Smooth muscle cell of trachea (primary cell): ENCODE results near the gene FBXO4. TPM values are rescaled to one million over a fixed set of nuclear protein-coding genes. Genes with fewer than 3 reads are reported as not detected.

Experiments used
- total RNA-seq: library from RNA; depleted of rRNA; stranded (reverse); fragments of >200 nt; gene quantifications from 2 replicates; pipeline ENCODE4 v1.2.1, GENCODE V29; 2014

Gene FBXO4, protein sequence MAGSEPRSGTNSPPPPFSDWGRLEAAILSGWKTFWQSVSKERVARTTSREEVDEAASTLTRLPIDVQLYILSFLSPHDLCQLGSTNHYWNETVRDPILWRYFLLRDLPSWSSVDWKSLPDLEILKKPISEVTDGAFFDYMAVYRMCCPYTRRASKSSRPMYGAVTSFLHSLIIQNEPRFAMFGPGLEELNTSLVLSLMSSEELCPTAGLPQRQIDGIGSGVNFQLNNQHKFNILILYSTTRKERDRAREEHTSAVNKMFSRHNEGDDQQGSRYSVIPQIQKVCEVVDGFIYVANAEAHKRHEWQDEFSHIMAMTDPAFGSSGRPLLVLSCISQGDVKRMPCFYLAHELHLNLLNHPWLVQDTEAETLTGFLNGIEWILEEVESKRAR
- 8.1 and 17.5 TPM in 2 replicates for total RNA-seq

DNA sequence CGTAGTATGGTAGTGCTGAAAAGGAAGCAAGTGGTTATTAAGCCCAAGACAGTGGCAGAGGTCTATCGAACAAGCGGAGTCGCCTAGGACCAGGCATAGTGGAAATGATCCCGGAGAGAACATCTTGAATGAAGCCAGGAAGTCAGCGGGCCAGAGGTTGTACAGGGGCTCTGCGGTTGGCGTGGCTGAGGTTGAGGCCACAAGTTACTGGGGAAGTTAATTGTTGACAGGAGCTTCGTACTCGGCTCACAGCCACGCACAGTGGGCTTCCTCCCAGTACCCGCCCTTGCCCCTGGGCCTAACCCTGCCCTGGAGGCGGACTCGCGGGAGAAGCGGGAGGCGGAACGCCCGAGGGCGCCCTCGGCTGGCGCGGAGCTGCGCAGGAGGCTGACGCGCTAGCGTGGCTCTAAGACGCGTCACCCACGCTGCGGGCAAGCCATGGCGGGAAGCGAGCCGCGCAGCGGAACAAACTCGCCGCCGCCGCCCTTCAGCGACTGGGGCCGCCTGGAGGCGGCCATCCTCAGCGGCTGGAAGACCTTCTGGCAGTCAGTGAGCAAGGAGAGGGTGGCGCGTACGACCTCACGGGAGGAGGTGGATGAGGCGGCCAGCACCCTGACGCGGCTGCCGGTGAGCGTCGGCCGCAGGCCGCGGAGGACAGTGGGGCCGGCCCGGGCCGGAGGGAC lies at the start of gene FBXO4:
Gene FBXO4, plus strand, starts transcription at position 410 of the 683 bp plus-strand sequence. Its CDS starts 29 bp downstream, at position 439.

DNA sequence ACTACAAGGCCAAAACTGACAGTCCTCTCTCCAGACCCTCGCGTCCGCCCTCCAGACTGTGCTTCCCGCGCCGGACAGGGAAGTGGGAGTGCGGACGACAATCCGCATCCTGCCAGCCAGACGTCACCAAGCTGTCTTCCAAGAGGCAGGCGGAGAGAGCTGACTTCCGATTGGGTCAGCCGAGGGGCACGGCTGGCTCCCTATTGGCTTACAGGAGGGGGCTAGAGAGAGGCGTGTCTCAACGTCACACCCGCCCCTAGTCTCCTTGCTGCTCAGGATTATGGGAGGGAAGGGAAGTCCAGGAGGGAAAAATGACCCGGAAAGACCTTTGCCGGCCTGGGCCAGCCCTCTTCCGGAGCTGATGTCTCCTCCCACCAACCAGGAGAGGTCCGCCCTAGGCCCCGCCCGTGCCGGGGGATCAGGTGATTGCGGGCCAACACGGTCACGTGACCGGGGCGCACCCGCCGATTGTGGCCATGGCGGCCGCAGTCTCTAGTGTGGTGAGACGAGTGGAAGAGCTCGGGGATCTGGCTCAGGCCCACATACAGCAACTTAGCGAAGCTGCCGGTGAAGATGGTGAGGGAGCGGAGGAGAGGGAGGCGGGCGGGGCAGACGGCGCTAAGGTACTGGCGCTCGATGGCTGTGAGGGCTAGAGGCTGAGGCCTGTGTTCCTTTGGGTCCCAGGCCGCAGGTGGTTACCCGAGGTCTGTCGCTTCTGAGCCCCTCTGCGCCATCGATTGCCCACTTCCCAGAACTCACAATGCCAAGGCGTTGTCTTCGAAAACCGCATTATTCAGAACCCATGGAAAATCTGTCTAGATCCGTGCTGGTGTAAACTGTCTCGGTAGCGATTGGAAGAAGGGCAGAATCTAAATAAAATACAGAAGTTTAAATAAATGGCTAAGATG lies 20.9 kb upstream of the FBXO4 start, which contains the start of gene RIMOC1:
Gene RIMOC1, plus strand, starts transcription at position 453 of the 908 bp plus-strand sequence. Its CDS starts 24 bp downstream, at position 477.

Other genes with a start within 250 kb of the FBXO4 start
- gene OXCT1, start 54.9 kb upstream of the FBXO4 start, total RNA-seq: 35.2 and 57.5 TPM in 2 replicates
- gene RIMOC1, start 20.9 kb upstream of the FBXO4 start, total RNA-seq: 17.4 and 26.6 TPM in 2 replicates